HepG2 (cell line): ENCODE data around the gene E2F1. TPM values are rescaled to one million over a fixed set of nuclear protein-coding genes. Genes with fewer than 3 reads are reported as not detected.

Experiments used
- AGO1 ChIP-seq: fragments of 200-400 bp; formaldehyde crosslinking; IDR thresholded peaks from 2 replicates; pipeline ENCODE4 v1.6.1; 2017; ENCODE audit warnings: mild to moderate bottlenecking, low read depth, low read length, moderate library complexity; ENCODE audit not compliant: poor library complexity, severe bottlenecking
- JARID2 ChIP-seq: sonication (generic); formaldehyde crosslinking; IDR thresholded peaks from 2 replicates; pipeline ENCODE4 v1.8.1; 2023; ENCODE audit warnings: missing genetic modification reagents, inconsistent platforms; ENCODE audit not compliant: insufficient replicate concordance
- MIER3 ChIP-seq: IDR thresholded peaks from 2 replicates; pipeline ENCODE4 v1.6.1; 2016; ENCODE audit warnings: missing compliant biosample characterization, borderline replicate concordance
- NKX3-1 ChIP-seq: sonication (generic); formaldehyde crosslinking; IDR thresholded peaks from 2 replicates; pipeline ENCODE4 v1.5.0; 2020; ENCODE audit warnings: missing genetic modification reagents
- NR2F1 ChIP-seq, 2 experiments: fragments of 450-650 bp in 1 of 2; formaldehyde crosslinking in 1 of 2; IDR thresholded peaks; 2 replicates each; pipeline versions ENCODE4 v1.5.0 to v1.6.1; 2016 to 2020; ENCODE audit warnings: mild to moderate bottlenecking in 1 of 2, missing compliant biosample characterization in 1 of 2, missing genetic modification reagents in 1 of 2, moderate library complexity in 1 of 2
- PHF8 ChIP-seq: sonication (generic); formaldehyde crosslinking; IDR thresholded peaks from 2 replicates; pipeline ENCODE4 v1.5.0; 2020; ENCODE audit warnings: missing genetic modification reagents
- TOE1 ChIP-seq: sonication (generic); formaldehyde crosslinking; IDR thresholded peaks from 2 replicates; pipeline ENCODE4 v1.4.0; 2020; ENCODE audit warnings: mild to moderate bottlenecking, missing genetic modification reagents
- YEATS4 ChIP-seq: sonication (generic); formaldehyde crosslinking; IDR thresholded peaks from 2 replicates; pipeline ENCODE4 v1.4.0; 2020; ENCODE audit warnings: missing genetic modification reagents, borderline replicate concordance
- ZNF335 ChIP-seq: sonication (generic); formaldehyde crosslinking; IDR thresholded peaks from 2 replicates; pipeline ENCODE4 v1.4.0; 2020; ENCODE audit warnings: missing genetic modification reagents
- polyA plus RNA-seq, 8 experiments: library from polyadenylated mRNA; depleted of rRNA in 3 of 8; stranded (reverse) in 7 of 8; unstranded in 1 of 8; fragments of >200 nt; fragmentation: Illumina TruSeq in 4 of 8; extraction: Trizol in 4 of 8; gene quantifications; 2 replicates each; pipeline versions ENCODE4 v1.2.1 to v1.2.3, GENCODE V29; 2011 to 2016; ENCODE audit warnings: low read depth in 4 of 8, missing spikeins in 1 of 8, mixed read lengths in 1 of 8; ENCODE audit not compliant: insufficient read depth in 1 of 8
- total RNA-seq, 5 experiments: library from RNA; depleted of rRNA; stranded (reverse); fragments of >200 nt; fragmentation: Illumina TruSeq; extraction: Trizol; gene quantifications; 2 replicates each; pipeline ENCODE4 v1.2.3, GENCODE V29; 2016; ENCODE audit warnings: low read depth in 1 of 5
- TF ChIP-seq, protein P1 (sequence below): sonication (generic); formaldehyde crosslinking; IDR thresholded peaks from 2 replicates; pipeline ENCODE4 v1.4.0; 2020; ENCODE audit warnings: missing genetic modification reagents
- TF ChIP-seq, protein P2 (sequence below): sonication (generic); formaldehyde crosslinking; IDR thresholded peaks from 2 replicates; pipeline ENCODE4 v1.4.0; 2020; ENCODE audit warnings: missing genetic modification reagents
- TF ChIP-seq, protein P3 (sequence below): sonication (generic); formaldehyde crosslinking; IDR thresholded peaks from 2 replicates; pipeline ENCODE4 v1.4.0; 2020; ENCODE audit warnings: mild to moderate bottlenecking, missing genetic modification reagents
- TF ChIP-seq, protein P4 (sequence below): sonication (generic); formaldehyde crosslinking; IDR thresholded peaks from 2 replicates; pipeline ENCODE4 v1.4.0; 2020; ENCODE audit warnings: missing genetic modification reagents, mild to moderate bottlenecking, borderline replicate concordance
- TF ChIP-seq, protein P5 (sequence below): sonication (generic); formaldehyde crosslinking; IDR thresholded peaks from 2 replicates; pipeline ENCODE4 v1.4.0; 2020; ENCODE audit warnings: missing genetic modification reagents

Gene E2F1
- total and polyA plus RNA-seq, 2 of the 13 experiments (the other 11 are each of a cell fraction or from before 2014, with no cell fraction given) = 25.5 to 39.4 TPM

DNA sequence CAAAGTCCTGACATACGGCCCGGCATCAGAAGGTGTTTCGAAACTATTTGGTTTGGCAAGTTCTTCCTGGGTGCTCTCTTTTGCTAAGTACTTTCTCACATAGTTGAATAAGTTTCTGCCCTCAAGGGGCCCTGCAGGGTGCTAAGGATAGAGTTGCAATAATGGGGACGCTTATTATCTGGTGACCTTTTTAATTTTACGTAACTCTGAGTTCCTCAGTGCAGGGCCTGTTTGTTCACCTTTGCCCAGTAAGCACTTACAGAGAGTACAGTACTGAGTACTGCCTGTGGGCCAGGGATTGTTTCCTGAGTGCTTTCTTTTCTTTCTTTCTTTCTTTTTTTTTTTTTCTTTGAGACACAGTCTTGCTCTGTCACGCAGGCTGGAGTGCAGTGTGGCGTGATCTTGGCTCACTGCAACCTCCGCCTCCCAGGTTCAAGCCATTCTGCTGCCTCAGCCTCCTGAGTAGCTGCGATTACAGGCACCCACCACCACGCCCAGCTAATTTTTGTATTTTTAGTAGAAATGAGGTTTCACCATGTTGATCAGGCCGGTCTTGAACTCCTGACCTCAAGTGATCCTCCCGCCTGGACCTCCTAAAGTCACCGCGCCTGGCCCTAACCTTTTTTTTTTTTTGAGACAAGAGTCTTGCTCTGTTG, 38.4 kb upstream of the E2F1 start (continued):
- TF ChIP-seq, protein P1, sequence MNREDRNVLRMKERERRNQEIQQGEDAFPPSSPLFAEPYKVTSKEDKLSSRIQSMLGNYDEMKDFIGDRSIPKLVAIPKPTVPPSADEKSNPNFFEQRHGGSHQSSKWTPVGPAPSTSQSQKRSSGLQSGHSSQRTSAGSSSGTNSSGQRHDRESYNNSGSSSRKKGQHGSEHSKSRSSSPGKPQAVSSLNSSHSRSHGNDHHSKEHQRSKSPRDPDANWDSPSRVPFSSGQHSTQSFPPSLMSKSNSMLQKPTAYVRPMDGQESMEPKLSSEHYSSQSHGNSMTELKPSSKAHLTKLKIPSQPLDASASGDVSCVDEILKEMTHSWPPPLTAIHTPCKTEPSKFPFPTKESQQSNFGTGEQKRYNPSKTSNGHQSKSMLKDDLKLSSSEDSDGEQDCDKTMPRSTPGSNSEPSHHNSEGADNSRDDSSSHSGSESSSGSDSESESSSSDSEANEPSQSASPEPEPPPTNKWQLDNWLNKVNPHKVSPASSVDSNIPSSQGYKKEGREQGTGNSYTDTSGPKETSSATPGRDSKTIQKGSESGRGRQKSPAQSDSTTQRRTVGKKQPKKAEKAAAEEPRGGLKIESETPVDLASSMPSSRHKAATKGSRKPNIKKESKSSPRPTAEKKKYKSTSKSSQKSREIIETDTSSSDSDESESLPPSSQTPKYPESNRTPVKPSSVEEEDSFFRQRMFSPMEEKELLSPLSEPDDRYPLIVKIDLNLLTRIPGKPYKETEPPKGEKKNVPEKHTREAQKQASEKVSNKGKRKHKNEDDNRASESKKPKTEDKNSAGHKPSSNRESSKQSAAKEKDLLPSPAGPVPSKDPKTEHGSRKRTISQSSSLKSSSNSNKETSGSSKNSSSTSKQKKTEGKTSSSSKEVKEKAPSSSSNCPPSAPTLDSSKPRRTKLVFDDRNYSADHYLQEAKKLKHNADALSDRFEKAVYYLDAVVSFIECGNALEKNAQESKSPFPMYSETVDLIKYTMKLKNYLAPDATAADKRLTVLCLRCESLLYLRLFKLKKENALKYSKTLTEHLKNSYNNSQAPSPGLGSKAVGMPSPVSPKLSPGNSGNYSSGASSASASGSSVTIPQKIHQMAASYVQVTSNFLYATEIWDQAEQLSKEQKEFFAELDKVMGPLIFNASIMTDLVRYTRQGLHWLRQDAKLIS (CRISPR knock-in tag) = no peak
- TF ChIP-seq AGO1 = no peak
- no peak for TF ChIP-seq ZNF335 (CRISPR knock-in tag)
- peak; percentile 52; the same call in 1 of the 2 replicates for TF ChIP-seq YEATS4 (CRISPR knock-in tag)
- TF ChIP-seq, protein P2, sequence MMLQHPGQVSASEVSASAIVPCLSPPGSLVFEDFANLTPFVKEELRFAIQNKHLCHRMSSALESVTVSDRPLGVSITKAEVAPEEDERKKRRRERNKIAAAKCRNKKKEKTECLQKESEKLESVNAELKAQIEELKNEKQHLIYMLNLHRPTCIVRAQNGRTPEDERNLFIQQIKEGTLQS (CRISPR knock-in tag) = no peak
- no peak for TF ChIP-seq JARID2
- peak; percentile 82; the same call in 1 of the 2 replicates for TF ChIP-seq NKX3-1
- peak; percentile 50; the same call in 1 of the 2 replicates for TF ChIP-seq TOE1 (CRISPR knock-in tag)
- TF ChIP-seq PHF8 (CRISPR knock-in tag) = 0 out of 2 replicates have a peak, but pooled peaks have one; percentile 24
- TF ChIP-seq, protein P3, sequence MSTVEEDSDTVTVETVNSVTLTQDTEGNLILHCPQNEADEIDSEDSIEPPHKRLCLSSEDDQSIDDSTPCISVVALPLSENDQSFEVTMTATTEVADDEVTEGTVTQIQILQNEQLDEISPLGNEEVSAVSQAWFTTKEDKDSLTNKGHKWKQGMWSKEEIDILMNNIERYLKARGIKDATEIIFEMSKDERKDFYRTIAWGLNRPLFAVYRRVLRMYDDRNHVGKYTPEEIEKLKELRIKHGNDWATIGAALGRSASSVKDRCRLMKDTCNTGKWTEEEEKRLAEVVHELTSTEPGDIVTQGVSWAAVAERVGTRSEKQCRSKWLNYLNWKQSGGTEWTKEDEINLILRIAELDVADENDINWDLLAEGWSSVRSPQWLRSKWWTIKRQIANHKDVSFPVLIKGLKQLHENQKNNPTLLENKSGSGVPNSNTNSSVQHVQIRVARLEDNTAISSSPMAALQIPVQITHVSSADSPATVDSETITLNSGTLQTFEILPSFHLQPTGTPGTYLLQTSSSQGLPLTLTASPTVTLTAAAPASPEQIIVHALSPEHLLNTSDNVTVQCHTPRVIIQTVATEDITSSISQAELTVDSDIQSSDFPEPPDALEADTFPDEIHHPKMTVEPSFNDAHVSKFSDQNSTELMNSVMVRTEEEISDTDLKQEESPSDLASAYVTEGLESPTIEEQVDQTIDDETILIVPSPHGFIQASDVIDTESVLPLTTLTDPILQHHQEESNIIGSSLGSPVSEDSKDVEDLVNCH (CRISPR knock-in tag) = no peak
- TF ChIP-seq, protein P4, sequence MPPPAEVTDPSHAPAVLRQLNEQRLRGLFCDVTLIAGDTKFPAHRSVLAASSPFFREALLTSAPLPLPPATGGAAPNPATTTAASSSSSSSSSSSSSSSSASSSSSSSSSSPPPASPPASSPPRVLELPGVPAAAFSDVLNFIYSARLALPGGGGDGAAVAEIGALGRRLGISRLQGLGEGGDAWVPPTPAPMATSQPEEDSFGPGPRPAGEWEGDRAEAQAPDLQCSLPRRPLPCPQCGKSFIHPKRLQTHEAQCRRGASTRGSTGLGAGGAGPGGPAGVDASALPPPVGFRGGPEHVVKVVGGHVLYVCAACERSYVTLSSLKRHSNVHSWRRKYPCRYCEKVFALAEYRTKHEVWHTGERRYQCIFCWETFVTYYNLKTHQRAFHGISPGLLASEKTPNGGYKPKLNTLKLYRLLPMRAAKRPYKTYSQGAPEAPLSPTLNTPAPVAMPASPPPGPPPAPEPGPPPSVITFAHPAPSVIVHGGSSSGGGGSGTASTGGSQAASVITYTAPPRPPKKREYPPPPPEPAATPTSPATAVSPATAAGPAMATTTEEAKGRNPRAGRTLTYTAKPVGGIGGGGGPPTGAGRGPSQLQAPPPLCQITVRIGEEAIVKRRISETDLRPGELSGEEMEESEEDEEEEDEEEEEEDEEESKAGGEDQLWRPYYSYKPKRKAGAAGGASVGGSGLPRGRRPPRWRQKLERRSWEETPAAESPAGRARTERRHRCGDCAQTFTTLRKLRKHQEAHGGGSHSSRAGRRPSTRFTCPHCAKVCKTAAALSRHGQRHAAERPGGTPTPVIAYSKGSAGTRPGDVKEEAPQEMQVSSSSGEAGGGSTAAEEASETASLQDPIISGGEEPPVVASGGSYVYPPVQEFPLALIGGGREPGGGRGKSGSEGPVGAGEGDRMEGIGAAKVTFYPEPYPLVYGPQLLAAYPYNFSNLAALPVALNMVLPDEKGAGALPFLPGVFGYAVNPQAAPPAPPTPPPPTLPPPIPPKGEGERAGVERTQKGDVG (CRISPR knock-in tag) = no peak
- TF ChIP-seq, protein P5, sequence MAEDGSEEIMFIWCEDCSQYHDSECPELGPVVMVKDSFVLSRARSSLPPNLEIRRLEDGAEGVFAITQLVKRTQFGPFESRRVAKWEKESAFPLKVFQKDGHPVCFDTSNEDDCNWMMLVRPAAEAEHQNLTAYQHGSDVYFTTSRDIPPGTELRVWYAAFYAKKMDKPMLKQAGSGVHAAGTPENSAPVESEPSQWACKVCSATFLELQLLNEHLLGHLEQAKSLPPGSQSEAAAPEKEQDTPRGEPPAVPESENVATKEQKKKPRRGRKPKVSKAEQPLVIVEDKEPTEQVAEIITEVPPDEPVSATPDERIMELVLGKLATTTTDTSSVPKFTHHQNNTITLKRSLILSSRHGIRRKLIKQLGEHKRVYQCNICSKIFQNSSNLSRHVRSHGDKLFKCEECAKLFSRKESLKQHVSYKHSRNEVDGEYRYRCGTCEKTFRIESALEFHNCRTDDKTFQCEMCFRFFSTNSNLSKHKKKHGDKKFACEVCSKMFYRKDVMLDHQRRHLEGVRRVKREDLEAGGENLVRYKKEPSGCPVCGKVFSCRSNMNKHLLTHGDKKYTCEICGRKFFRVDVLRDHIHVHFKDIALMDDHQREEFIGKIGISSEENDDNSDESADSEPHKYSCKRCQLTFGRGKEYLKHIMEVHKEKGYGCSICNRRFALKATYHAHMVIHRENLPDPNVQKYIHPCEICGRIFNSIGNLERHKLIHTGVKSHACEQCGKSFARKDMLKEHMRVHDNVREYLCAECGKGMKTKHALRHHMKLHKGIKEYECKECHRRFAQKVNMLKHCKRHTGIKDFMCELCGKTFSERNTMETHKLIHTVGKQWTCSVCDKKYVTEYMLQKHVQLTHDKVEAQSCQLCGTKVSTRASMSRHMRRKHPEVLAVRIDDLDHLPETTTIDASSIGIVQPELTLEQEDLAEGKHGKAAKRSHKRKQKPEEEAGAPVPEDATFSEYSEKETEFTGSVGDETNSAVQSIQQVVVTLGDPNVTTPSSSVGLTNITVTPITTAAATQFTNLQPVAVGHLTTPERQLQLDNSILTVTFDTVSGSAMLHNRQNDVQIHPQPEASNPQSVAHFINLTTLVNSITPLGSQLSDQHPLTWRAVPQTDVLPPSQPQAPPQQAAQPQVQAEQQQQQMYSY (CRISPR knock-in tag) = no peak
- TF ChIP-seq MIER3 (CRISPR knock-in tag) = no peak; the same call in 1 of the 2 replicates
- TF ChIP-seq NR2F1 (CRISPR knock-in tag; IDR thresholded peaks at IDR 0.05) = peak in 1 of 2 experiments; percentile 40; a peak in 1 of 4 replicates
